Hepatocyte (in vitro differentiated cells): ENCODE data around the gene LMOD1. TPM values are rescaled to one million over a fixed set of nuclear protein-coding genes. Genes with fewer than 3 reads are reported as not detected.

ENCODE experiments used
- DNase-seq: peaks from one replicate; pipeline ENCODE4 v3.0.0-alpha.2; 2016; ENCODE audit warnings: low spot score
- H2AFZ ChIP-seq: fragments of 200-600 bp; sonication (generic); 2 replicates; pipeline ENCODE4 v1.6.0; 2016; ENCODE audit warnings: antibody characterized with exemption, mild to moderate bottlenecking
- H3K27ac ChIP-seq: fragments of 200-600 bp; sonication (generic); 2 replicates; pipeline ENCODE4 v1.5.1; 2016; ENCODE audit warnings: mild to moderate bottlenecking
- H3K27me3 ChIP-seq: fragments of 200-600 bp; sonication (generic); 2 replicates; pipeline ENCODE4 v1.6.1; 2016
- H3K36me3 ChIP-seq: fragments of 200-600 bp; sonication (generic); replicated peaks from 2 replicates; pipeline ENCODE4 v1.5.1; 2016; ENCODE audit warnings: low read depth; ENCODE audit not compliant: insufficient read depth
- H3K4me1 ChIP-seq: fragments of 200-600 bp; sonication (generic); 2 replicates; pipeline ENCODE4 v1.5.1; 2016; ENCODE audit warnings: mild to moderate bottlenecking, moderate library complexity; ENCODE audit not compliant: insufficient read depth
- H3K4me2 ChIP-seq: fragments of 200-600 bp; sonication (generic); 2 replicates; pipeline ENCODE4 v1.6.0; 2016
- H3K4me3 ChIP-seq: fragments of 200-600 bp; sonication (generic); 2 replicates; pipeline ENCODE4 v1.5.1; 2016; ENCODE audit warnings: mild to moderate bottlenecking
- H3K79me2 ChIP-seq: fragments of 200-600 bp; sonication (generic); 2 replicates; pipeline ENCODE4 v1.6.0; 2017; ENCODE audit warnings: mild to moderate bottlenecking
- H3K9me2 ChIP-seq: fragments of 200-600 bp; sonication (generic); replicated peaks from 2 replicates; pipeline ENCODE4 v1.6.0; 2017; ENCODE audit warnings: mild to moderate bottlenecking; ENCODE audit not compliant: insufficient read depth
- H3K9me3 ChIP-seq: fragments of 200-600 bp; sonication (generic); 2 replicates; pipeline ENCODE4 v1.5.1; 2016; ENCODE audit warnings: low read depth, mild to moderate bottlenecking
- H4K20me1 ChIP-seq: fragments of 200-600 bp; sonication (generic); 2 replicates; pipeline ENCODE4 v1.6.0; 2016; ENCODE audit warnings: mild to moderate bottlenecking; ENCODE audit not compliant: insufficient read depth, poor library complexity, severe bottlenecking
- CTCF ChIP-seq: fragments of 200-600 bp; sonication (generic); IDR thresholded peaks from 2 replicates; pipeline ENCODE4 v1.5.1; 2016; ENCODE audit warnings: antibody characterized with exemption, mild to moderate bottlenecking; ENCODE audit not compliant: poor library complexity
- EZH2 ChIP-seq: fragments of 200-600 bp; sonication (generic); IDR thresholded peaks from 2 replicates; pipeline ENCODE4 v1.6.1; 2016; ENCODE audit warnings: antibody characterized with exemption, mild to moderate bottlenecking, borderline replicate concordance
- EZH2phosphoT487 ChIP-seq: fragments of 200-600 bp; sonication (generic); IDR thresholded peaks from one replicate; pipeline ENCODE4 v1.6.1; 2018; ENCODE audit warnings: antibody characterized with exemption, mild to moderate bottlenecking, low read depth, moderate library complexity; ENCODE audit not compliant: unreplicated experiment, severe bottlenecking
- WGBS: methylation state at CpG from one replicate; pipeline ENCODE4 v1.1.6; 2016; ENCODE audit warnings: low lambda C conversion rate; ENCODE audit errors: missing lambda C conversion rate; 5-methylcytosine and 5-hydroxymethylcytosine counted together
- polyA plus RNA-seq: library from polyadenylated mRNA; unstranded; fragments of >200 nt; fragmentation: Nextera tagmentation; extraction: Ambion mirVana; gene quantifications from 2 replicates; pipeline ENCODE4 v1.2.1, GENCODE V29; 2016
- total RNA-seq: library from RNA; depleted of rRNA; stranded (reverse); fragments of >200 nt; gene quantifications from 2 replicates; pipeline ENCODE4 v1.2.3, GENCODE V29; 2014

LMOD1 gene
- total and polyA plus RNA-seq, 2 experiments from 2014 or later, result 6.4 to 8.7 TPM

GRCh38 chr1:201928266-201928665 lies 18.1 kb downstream of the LMOD1 start:
- H3K4me2 ChIP-seq, result no peak overlapping the region
- no peak overlapping the region for H2AFZ ChIP-seq
- H4K20me1 ChIP-seq, result no peaks in the 10 kb centered on the region
- no peaks in the 10 kb centered on the region for H3K79me2 ChIP-seq
- no peak overlapping the region for H3K4me3 ChIP-seq
- H3K9me2 ChIP-seq, result no peaks in the 10 kb centered on the region
- no peaks in the 10 kb centered on the region for H3K4me1 ChIP-seq
- DNase-seq, result no peak
- WGBS, result 76% methylated on average over 3 of the region's 3 CpGs
- H3K27ac ChIP-seq, result no peak overlapping the region
- no peaks in the 10 kb centered on the region for H3K9me3 ChIP-seq
- no peaks in the 10 kb centered on the region for H3K36me3 ChIP-seq
- no peaks in the 10 kb centered on the region for H3K27me3 ChIP-seq
- TF ChIP-seq EZH2 (no peak), EZH2phosphoT487 (no peak), CTCF (no peak)

- Histone ChIP-seq H3K79me2 (no peaks in the 10 kb centered on the region), H3K9me2 (no peaks in the 10 kb centered on the region), H3K36me3 (no peaks in the 10 kb centered on the region), H2AFZ (no peak overlapping the region), H3K27ac (peak overlapping the region; percentile 34), H3K4me2 (no peak overlapping the region), H3K27me3 (no peaks in the 10 kb centered on the region), H3K4me3 (no peak overlapping the region), H3K9me3 (no peaks in the 10 kb centered on the region), H3K4me1 (no peaks in the 10 kb centered on the region), H4K20me1 (no peaks in the 10 kb centered on the region)
- no peak for DNase-seq
- TF ChIP-seq EZH2phosphoT487, result no peak
- TF ChIP-seq CTCF, result no peak
- TF ChIP-seq EZH2, result no peak
- 63% methylated on average over 5 of the region's 5 CpGs for WGBS
Observed at GRCh38 chr1:201925981-201926645, 20.2 kb downstream of the LMOD1 start.

- Histone ChIP-seq H3K4me1 (no peaks in the 10 kb centered on the region), H3K27ac (no peak overlapping the region), H3K27me3 (no peaks in the 10 kb centered on the region), H3K9me3 (no peaks in the 10 kb centered on the region), H3K36me3 (no peaks in the 10 kb centered on the region), H4K20me1 (no peaks in the 10 kb centered on the region), H3K9me2 (no peaks in the 10 kb centered on the region), H3K79me2 (peaks cover 3% of the 10 kb centered on the region), H3K4me3 (no peak overlapping the region), H3K4me2 (no peak overlapping the region), H2AFZ (no peak overlapping the region)
- 66% methylated on average over 2 of the region's 2 CpGs for WGBS
- no peak for DNase-seq
- TF ChIP-seq CTCF (no peak), EZH2 (no peak), EZH2phosphoT487 (no peak)
Observed at GRCh38 chr1:201925301-201925567, 21.1 kb downstream of the LMOD1 start.
